PFSK-1 (cell line): ENCODE results near the gene ACER3.

ENCODE experiments used
- FOXP2 ChIP-seq: optimal IDR thresholded peaks from 2 replicates; pipeline ENCODE3; 2011; ENCODE audit warnings: borderline replicate concordance, control low read depth, inconsistent platforms; ENCODE audit not compliant: insufficient read depth; ENCODE audit errors: extremely low read length, extremely low read depth
- POLR2AphosphoS5 ChIP-seq: IDR thresholded peaks from 2 replicates; pipeline ENCODE4 v1.6.1; 2012; ENCODE audit warnings: low read depth, mild to moderate bottlenecking, control low read depth, low read length, moderate library complexity
- REST ChIP-seq, 2 experiments: IDR thresholded peaks; 2 replicates each; pipeline versions ENCODE4 v1.6.1 to v1.8.0; 2011 to 2012; ENCODE audit warnings: low read depth in 2 of 2, low read length in 2 of 2, control low read depth in 1 of 2, inconsistent platforms in 1 of 2, mild to moderate bottlenecking in 1 of 2, moderate library complexity in 1 of 2; ENCODE audit not compliant: insufficient read depth in 1 of 2
- SIN3A ChIP-seq: IDR thresholded peaks from 2 replicates; pipeline ENCODE4 v1.6.1; 2012; ENCODE audit warnings: mild to moderate bottlenecking, low read length, moderate library complexity, borderline replicate concordance; ENCODE audit not compliant: insufficient read depth
- TAF1 ChIP-seq: IDR thresholded peaks from 2 replicates; pipeline ENCODE4 v1.6.1; 2012; ENCODE audit warnings: low read length, control low read depth, borderline replicate concordance; ENCODE audit not compliant: insufficient read depth

The ACER3 gene

GRCh38 chr11:76972051-76972450, 111.3 kb downstream of the ACER3 start:
- no peak for TF ChIP-seq TAF1
- TF ChIP-seq POLR2AphosphoS5, result no peak
- TF ChIP-seq REST (IDR thresholded peaks at IDR 0.05; ENCODE audit: insufficient read depth in 1 of 2, low read depth in 2 of 2, low read length in 2 of 2), result no peak
- TF ChIP-seq SIN3A, result no peak
- no peak for TF ChIP-seq FOXP2

- no peak for TF ChIP-seq POLR2AphosphoS5
- no peak for TF ChIP-seq TAF1
These were observed 113.6 kb downstream of the ACER3 start for GRCh38 chr11:76974179-76974891.

DNA sequence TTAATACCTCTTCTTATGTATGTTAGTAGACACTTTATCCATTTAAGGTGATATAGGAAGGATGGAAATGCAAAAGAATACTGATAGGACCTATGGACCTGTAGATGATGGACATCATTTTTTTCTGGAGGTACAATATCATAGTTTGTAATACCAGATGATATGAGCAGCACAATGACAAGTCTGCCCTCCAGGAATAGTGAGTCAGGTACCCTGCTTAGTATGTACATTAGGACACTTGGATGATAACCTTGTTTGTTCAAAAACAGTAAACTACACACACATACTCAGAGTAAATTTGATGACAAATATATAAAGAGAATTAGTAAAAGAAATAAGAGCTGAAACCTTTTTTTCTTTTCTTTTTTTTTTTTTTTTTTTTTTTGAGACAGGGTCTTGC, 114.8 kb downstream of the ACER3 start:
- TF ChIP-seq REST (IDR thresholded peaks at IDR 0.05; ENCODE audit: insufficient read depth in 1 of 2, low read depth in 2 of 2, low read length in 2 of 2) (no peak), FOXP2 (no peak), SIN3A (no peak), POLR2AphosphoS5 (no peak), TAF1 (no peak)

DNA sequence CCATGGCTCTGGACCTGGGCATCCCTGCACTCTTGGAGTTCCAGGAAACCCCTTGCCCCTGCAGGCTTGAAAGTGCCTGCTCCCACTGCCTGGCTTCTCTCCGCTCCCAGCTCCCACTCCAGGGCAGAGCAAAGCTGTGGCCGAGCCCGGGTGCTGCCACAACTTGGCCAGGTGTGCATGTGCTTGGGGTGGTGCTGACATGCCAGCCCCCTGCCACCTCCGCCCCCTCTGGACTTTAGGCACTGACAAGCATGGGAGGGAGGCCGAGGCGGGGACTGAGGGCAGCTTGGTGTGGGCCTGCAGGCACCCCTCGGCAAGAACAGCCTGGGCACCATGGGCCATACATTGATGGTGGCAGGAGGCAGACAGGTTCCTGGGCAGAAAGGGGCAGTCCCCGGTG, 117.1 kb downstream of the ACER3 start:
- TF ChIP-seq REST (IDR thresholded peaks at IDR 0.05; ENCODE audit: insufficient read depth in 1 of 2, low read depth in 2 of 2, low read length in 2 of 2) (no peak), TAF1 (no peak), POLR2AphosphoS5 (no peak), FOXP2 (no peak), SIN3A (no peak)

DNA sequence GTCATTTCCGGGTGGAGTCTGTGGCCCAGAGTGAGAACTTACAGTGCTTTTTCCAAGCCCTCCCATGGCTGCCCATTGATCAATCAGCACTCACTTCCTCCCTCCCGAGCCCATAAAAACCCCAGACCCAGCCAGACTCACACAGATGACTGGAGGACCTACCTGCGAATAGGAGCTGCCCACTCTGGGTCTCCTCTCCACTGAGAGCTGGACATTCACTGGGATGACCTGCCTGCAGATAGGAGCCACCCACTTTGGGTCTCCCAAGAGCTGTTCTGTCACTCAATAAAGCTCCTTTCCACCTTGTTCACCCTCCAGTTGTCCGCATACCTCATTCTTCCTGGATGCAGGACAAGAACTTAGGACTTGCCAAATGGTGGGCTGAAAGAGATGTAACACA, 117.5 kb downstream of the ACER3 start:
- TF ChIP-seq POLR2AphosphoS5 (no peak), TAF1 (no peak), REST (IDR thresholded peaks at IDR 0.05; ENCODE audit: insufficient read depth in 1 of 2, low read depth in 2 of 2, low read length in 2 of 2) (no peak), FOXP2 (no peak), SIN3A (no peak)
